Natural killer cell (primary cell): ENCODE measurements around the gene RPUSD4. TPM values are rescaled to one million over a fixed set of nuclear protein-coding genes. Genes with fewer than 3 reads are reported as not detected.

Source experiments
- ATAC-seq, 3 donors: fragments of 150-1000 bp in 2 of 3; fragments of 200-7000 bp in 1 of 3; cut with Tn5 transposase; 1 replicate in 1 of 3; 2 replicates in 2 of 3; pipeline ENCODE4 v1.10.0; 2021; ENCODE audit warnings: mild to moderate bottlenecking in 2 of 3, moderate library complexity in 2 of 3
- DNase-seq, 2 donors: peaks; one replicate each; pipeline versions ENCODE4 v3.0.0 to v3.0.0-alpha.2; 2013 to 2021; ENCODE audit warnings: mixed read lengths in 1 of 2
- H3K27ac ChIP-seq: one replicate; pipeline ENCODE4 v1.5.1; 2013; ENCODE audit warnings: mild to moderate bottlenecking, low read length
- H3K27me3 ChIP-seq: one replicate; pipeline ENCODE4 v1.6.1; 2013; ENCODE audit warnings: low read length; ENCODE audit not compliant: control insufficient read depth, insufficient read depth
- H3K36me3 ChIP-seq: one replicate; pipeline ENCODE4 v1.6.1; 2013; ENCODE audit warnings: low read length; ENCODE audit not compliant: control insufficient read depth, insufficient read depth
- H3K4me1 ChIP-seq: one replicate; pipeline ENCODE4 v1.6.1; 2013; ENCODE audit warnings: low read length; ENCODE audit not compliant: control insufficient read depth, insufficient read depth
- H3K4me3 ChIP-seq: one replicate; pipeline ENCODE4 v1.5.1; 2013; ENCODE audit warnings: low read length
- H3K9me3 ChIP-seq: one replicate; pipeline ENCODE4 v1.6.1; 2013; ENCODE audit warnings: low read length; ENCODE audit not compliant: control insufficient read depth, insufficient read depth
- H3K27ac Mint-ChIP-seq, 2 donors: one replicate each; pipeline ENCODE4 v1.8.0; 2022; ENCODE audit warnings: mild to moderate bottlenecking in 2 of 2, mixed read lengths in 2 of 2, moderate library complexity in 1 of 2
- H3K27me3 Mint-ChIP-seq, 2 donors: one replicate each; pipeline ENCODE4 v1.8.0; 2022; ENCODE audit warnings: low read depth in 2 of 2, mixed read lengths in 2 of 2
- H3K36me3 Mint-ChIP-seq: one replicate; pipeline ENCODE4 v1.8.0; 2022; ENCODE audit warnings: mixed read lengths
- H3K4me1 Mint-ChIP-seq, 2 donors: one replicate each; pipeline ENCODE4 v1.8.0; 2022; ENCODE audit warnings: mixed read lengths in 2 of 2
- H3K4me3 Mint-ChIP-seq: one replicate; pipeline ENCODE4 v1.8.0; 2022; ENCODE audit warnings: mild to moderate bottlenecking, moderate library complexity, mixed read lengths
- H3K9me3 Mint-ChIP-seq, 2 donors: one replicate each; pipeline ENCODE4 v1.8.0; 2022; ENCODE audit warnings: mixed read lengths in 2 of 2
- WGBS: methylation state at CpG from one replicate; pipeline ENCODE4 v1.1.7; 2013; ENCODE audit warnings: missing lambda C conversion rate; ENCODE audit not compliant: insufficient coverage; 5-methylcytosine and 5-hydroxymethylcytosine counted together
- intact Hi-C: fragments of 100-400 bp; cut with micrococcal nuclease; formaldehyde crosslinking; loops from one replicate; pipeline ENCODE4 v1.14.2; 2022
- total RNA-seq, 4 donors: library from RNA; stranded (reverse); fragments of 120-200 nt in 1 of 4; gene quantifications; one replicate each; pipeline versions ENCODE4 v1.2.3 to v1.2.4, GENCODE V29; 2013 to 2022
- TF ChIP-seq, protein P1 (sequence below): fragments of 200-600 bp; IDR thresholded peaks from one replicate; pipeline ENCODE4 v1.8.0; 2022; ENCODE audit warnings: antibody characterized with exemption

The RPUSD4 gene
- total RNA-seq, 3 donors from 2014 or later (not counting 1 experiment from before 2014, with no cell fraction given): 27.1 to 41.7 (median 38.9) TPM

GRCh38 chr11:126163779-126164178 lies 47.7 kb downstream of the RPUSD4 start:
- Histone ChIP-seq H3K36me3 (no peaks in the 10 kb centered on the region), H3K4me3 (no peak overlapping the region), H3K9me3 (no peaks in the 10 kb centered on the region), H3K27ac (no peak overlapping the region), H3K27me3 (no peaks in the 10 kb centered on the region), H3K4me1 (no peaks in the 10 kb centered on the region)
- 44% methylated on average over 9 of the region's 9 CpGs for WGBS
- no peak for ATAC-seq
- intact Hi-C loops: no loop called here
- Mint-ChIP-seq H3K4me3 (no peak overlapping the region), H3K4me1 (no peaks in the 10 kb centered on the region), H3K27me3 (peaks cover 0 to 6% of the 10 kb centered on the region in 2 donors), H3K36me3 (no peaks in the 10 kb centered on the region), H3K9me3 (no peaks in the 10 kb centered on the region), H3K27ac (no peak overlapping the region)
- DNase-seq: no peak
- TF ChIP-seq, protein P1, sequence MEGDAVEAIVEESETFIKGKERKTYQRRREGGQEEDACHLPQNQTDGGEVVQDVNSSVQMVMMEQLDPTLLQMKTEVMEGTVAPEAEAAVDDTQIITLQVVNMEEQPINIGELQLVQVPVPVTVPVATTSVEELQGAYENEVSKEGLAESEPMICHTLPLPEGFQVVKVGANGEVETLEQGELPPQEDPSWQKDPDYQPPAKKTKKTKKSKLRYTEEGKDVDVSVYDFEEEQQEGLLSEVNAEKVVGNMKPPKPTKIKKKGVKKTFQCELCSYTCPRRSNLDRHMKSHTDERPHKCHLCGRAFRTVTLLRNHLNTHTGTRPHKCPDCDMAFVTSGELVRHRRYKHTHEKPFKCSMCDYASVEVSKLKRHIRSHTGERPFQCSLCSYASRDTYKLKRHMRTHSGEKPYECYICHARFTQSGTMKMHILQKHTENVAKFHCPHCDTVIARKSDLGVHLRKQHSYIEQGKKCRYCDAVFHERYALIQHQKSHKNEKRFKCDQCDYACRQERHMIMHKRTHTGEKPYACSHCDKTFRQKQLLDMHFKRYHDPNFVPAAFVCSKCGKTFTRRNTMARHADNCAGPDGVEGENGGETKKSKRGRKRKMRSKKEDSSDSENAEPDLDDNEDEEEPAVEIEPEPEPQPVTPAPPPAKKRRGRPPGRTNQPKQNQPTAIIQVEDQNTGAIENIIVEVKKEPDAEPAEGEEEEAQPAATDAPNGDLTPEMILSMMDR: no peak

DNA sequence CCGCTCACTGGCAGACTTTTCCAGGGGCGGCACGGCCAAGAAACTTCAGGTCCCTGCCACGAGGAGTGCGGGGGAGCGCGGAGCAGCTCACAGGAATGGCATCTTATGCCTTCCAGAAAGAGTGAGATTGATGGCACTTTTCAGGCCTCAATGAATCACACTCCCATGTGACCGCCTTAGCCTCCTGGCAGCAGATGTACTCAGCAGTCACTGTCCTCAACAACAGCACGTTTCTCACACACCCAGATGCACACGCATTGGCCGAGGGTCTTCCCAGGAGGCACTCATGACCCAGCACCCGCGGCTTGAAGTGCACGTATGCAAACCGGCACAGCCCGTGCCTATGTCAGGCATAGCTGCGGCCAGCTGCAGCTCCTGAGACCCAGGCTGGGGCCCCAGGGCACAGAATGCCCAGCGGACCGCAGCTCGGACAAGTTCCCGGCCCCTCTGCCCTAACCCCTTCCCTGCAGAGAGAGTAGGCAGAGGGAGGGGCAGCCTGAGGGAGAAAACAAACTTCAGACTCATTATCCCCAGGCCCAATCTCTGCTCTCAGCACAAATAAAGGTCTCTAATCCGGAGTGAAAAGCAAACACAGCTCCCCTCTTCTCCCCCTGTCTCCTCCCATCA lies 48.3 kb downstream of the RPUSD4 start:
- Histone ChIP-seq H3K36me3 (no peaks in the 10 kb centered on the region), H3K9me3 (no peaks in the 10 kb centered on the region), H3K27me3 (no peaks in the 10 kb centered on the region), H3K4me3 (no peak overlapping the region), H3K4me1 (no peaks in the 10 kb centered on the region), H3K27ac (no peak overlapping the region)
- H3K27ac Mint-ChIP-seq: no peak overlapping the region
- H3K4me1 Mint-ChIP-seq: no peaks in the 10 kb centered on the region
- peaks cover 0 to under 1% of the 10 kb centered on the region in 2 donors for H3K27me3 Mint-ChIP-seq
- H3K4me3 Mint-ChIP-seq: no peak overlapping the region
- H3K9me3 Mint-ChIP-seq: no peaks in the 10 kb centered on the region
- no peaks in the 10 kb centered on the region for H3K36me3 Mint-ChIP-seq
- no peak for ATAC-seq
- intact Hi-C loops: no loop called here
- TF ChIP-seq, protein P1: no peak
- DNase-seq: no peak
- WGBS: 87% methylated on average over 19 of the region's 22 CpGs

GRCh38 chr11:126162306-126163030 lies 49.0 kb downstream of the RPUSD4 start:
- no peaks in the 10 kb centered on the region for H3K27me3 ChIP-seq
- intact Hi-C loops: no loop called here
- no peaks in the 10 kb centered on the region for H3K36me3 ChIP-seq
- H3K4me1 ChIP-seq: no peaks in the 10 kb centered on the region
- Mint-ChIP-seq H3K4me3 (no peak overlapping the region), H3K27ac (no peak overlapping the region), H3K36me3 (no peaks in the 10 kb centered on the region), H3K27me3 (no peaks in the 10 kb centered on the region), H3K4me1 (no peaks in the 10 kb centered on the region), H3K9me3 (no peaks in the 10 kb centered on the region)
- DNase-seq: no peak
- TF ChIP-seq, protein P1: no peak
- no peak overlapping the region for H3K27ac ChIP-seq
- WGBS: 90% methylated on average over 12 of the region's 14 CpGs
- H3K9me3 ChIP-seq: no peaks in the 10 kb centered on the region
- H3K4me3 ChIP-seq: no peak overlapping the region
- ATAC-seq: no peak
